Activated CD4-positive, alpha-beta T cell treated with anti-CD3 and anti-CD28 coated beads for 1 hour (primary cell): ENCODE data around the gene PPP1R37.
A peak's percentile ranks its signal among the peaks of the same experiment; 100 is the strongest.

Source experiments
- DNase-seq: peaks from one replicate; pipeline ENCODE4 v3.0.0-alpha.2; 2020

PPP1R37 gene

GRCh38 chr19:45175515-45176345, 82.8 kb downstream of the PPP1R37 start:
- no peak for DNase-seq

DNA sequence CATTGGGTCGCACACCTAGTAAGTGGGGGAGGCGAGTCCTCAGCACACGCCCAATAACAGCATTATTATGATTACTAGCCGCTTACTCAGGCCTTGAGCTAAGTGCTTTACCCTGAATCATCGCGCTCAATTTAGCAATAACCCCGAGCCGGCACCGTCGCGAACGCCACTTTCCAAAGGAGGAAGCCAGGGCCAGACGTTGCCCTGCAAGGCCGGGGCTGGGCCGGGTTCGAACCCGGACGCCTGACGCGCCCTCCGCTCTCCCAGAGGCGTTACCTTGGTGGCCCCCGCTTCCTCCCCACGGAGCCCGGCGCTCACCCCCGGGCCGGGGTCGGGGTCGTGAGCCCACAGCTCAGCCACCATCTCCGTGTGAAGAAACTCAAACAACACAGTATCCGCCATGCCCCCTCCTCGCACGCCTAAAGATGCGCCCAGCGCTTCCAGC, 84.9 kb downstream of the PPP1R37 start, which contains the start of gene TRAPPC6A:
Gene TRAPPC6A, minus strand, starts transcription at position 421 of the 445 bp plus-strand sequence. Its CDS starts 19 bp downstream, at position 402.
- DNase-seq = no peak

DNA sequence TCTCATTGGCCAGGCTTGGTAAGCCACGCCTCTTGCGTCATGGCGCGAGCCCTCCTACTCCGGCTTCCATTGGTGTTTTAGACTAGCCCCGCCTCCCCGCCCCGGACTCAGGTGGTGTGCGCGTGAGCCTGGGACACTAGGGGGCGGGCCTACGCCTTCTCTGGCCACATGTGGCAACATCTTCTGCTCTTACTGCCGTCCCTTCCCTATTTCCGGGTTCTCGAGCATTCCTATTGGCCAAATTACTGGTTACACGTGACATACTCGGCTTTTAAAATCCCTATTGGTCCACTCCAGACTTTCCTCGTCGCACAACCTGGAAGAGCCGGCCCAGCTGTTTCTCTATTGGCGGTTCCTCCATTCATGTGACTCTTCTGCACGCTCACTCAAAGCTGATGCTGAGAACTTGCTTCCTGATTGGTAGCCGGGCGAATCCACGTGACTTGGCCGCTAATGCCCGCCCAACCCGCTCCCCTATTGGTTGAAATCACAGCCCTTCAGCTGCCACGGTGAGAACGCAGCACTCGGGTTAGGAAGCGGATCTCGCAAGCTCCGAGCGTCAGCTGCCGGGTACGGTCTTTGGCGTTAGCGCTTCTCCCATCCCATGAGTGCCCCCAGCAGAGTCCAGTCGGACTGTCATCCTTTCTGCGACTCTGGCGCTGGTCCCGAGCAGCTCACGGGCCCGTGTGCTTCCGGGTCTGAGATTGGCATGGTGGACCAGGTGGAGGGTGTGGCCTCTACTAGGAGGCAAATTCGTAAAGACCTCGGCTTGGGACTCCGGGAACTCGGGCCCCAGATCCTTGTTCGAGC, 85.5 kb downstream of the PPP1R37 start, which contains the start of gene BLOC1S3:
Gene BLOC1S3, plus strand, starts transcription at position 523 of the 810 bp plus-strand sequence. CDS start 513 bp downstream, outside the sequence.
- peak; percentile 99 for DNase-seq

GRCh38 chr19:45179072-45179891, 86.3 kb downstream of the PPP1R37 start:
- no peak for DNase-seq

DNA sequence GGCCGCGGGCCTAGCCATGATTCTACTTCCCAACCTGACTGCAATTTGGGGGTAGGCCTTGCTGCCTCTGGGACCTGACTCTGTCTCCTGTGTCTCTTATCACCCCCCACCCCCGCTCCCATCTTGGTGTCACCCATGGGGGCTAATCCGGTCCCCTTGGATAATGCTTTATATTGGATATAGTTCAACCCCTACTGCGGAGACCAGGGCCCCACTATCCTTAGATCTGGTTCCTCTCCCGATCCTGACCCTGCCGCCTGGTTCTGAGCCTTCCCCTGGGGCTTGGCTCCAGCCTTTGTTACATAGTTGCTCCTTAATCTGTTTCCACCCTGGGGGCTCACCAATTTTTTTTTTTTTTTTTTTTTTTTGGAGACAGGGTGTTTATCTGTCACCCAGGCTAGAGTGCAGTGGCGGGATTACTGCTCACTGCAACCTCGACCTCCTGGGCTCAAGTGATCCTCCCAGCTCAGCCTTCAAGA, 87.0 kb downstream of the PPP1R37 start:
- DNase-seq = no peak

DNA sequence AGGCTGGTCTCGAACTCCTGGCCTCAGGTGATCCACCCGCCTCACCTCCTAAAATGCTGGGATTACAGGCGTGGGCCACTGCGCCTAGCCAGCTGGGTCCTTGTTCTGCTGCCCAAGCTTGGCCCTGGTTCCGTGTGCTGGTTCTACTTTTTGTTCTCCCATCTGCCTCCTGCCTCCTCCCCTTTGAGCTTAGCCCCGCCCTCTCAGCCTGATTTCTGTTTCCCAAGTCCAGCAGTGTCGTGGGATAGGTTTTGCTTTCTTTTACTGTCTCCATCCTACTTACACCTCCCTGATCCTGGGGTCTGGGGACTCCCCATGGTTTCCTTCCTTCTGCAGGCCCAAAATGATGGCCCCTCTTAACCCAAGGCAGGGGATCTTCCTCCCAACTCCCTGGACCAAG, 88.0 kb downstream of the PPP1R37 start:
- no peak for DNase-seq

DNA sequence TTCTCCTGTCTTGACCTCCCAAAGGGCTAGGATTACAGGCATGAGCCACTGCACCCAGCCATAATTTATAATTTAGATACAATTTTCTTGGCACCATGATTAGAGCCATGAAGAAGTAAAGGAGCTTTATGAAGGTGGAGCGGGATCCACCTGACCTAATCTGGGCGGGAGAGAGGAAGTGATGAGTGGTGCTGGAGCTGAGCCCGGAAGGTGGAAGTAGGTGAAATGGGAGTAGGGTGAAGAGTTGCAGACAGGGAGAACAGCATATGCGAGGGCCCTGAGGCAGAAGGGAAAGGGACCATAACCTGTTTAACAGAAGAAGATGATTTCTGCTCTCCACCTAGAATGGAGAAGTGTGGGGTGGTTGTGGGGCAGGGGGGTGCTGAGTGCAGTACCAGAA, 89.8 kb downstream of the PPP1R37 start:
- no peak for DNase-seq

DNA sequence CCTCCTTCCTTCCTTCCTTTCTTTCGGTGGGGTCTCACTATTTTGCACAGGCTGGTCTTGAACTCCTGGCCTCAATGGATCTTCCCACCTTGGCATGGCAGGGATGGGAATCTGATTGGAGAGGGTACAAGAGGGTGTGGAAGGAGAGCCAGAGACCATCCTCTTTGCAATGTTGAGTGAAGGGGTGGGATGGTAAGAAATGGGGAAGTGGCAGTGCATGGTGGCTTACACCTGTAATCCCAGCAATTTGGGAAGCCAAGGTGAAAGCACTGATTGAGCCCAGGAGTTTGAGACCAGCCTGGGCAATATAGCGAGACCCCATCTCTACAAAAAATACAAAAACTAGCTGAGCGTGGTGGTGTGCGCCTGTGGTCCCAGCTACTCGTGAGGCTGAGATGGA, 91.1 kb downstream of the PPP1R37 start:
- DNase-seq = no peak

DNA sequence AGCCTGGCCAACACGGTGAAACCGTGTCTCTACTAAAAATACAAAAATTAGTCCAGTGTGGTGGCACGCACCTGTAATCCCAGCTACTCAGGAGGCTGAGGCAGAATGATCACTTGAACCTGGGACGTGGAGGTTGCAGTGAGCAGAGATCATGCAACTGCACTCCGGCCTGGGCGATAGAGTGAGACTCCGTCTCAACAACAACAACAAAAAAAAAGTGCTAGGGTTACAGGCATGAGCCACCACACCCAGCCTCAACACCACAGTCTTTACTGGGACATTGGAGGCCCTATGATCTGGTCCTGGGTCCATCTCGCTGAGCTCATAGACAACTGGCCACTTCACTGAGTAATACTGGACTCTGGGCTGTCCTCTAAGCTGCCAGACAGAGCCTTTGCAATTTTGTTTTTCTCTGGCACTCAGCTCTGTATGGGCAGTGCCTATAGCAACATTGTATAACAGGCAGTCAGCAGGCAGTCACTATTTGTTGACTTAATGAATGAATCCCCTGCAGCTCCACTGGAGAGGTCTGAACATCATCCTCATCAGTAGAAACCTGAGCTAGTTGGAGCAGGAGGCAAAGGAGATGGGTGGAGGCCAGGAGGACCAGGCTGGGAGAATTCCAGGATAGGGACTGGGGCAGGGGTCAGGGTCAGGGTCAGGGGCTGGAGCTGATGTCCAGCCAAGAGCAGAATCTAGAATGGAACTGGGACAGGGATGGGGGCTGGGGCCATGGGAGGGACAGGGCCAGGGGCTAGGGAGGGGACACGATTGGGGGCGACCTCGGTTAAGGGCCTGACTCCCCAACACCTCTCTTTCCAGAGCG, 93.7 kb downstream of the PPP1R37 start:
- DNase-seq = no peak

GRCh38 chr19:45187421-45188100, 94.6 kb downstream of the PPP1R37 start:
- no peak for DNase-seq

DNA sequence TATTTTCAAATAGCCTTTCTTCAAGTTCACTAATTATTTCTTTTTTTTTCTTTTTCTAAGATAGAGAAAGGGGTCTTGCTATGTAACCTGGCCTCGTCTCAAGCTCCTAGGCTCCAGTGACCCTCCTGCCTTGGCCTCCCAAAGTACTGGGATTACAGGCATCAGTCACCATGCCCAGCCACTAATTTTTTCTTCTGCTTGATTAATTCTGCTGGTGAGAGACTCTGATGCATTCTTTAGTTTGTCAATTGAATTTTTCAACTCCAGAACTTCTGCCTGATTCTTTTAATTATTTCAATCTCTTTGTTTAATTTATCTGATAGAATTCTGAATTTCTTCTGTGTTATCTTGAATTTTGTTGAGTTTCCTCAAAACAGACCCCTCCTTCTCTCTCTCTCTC, 97.0 kb downstream of the PPP1R37 start:
- no peak for DNase-seq

- DNase-seq = no peak
Observed at GRCh38 chr19:45191375-45191774, 98.4 kb downstream of the PPP1R37 start.

GRCh38 chr19:45195764-45196163, 102.8 kb downstream of the PPP1R37 start:
- no peak for DNase-seq
